ENCODE data around the gene HERC2. TPM values are rescaled to one million over a fixed set of nuclear protein-coding genes. Genes with fewer than 3 reads are reported as not detected.
A peak's percentile ranks its signal among the peaks of the same experiment; 100 is the strongest.
"Not testable (repeated sequence)": the region's sequence is repeated elsewhere in the genome, so short reads cannot be mapped to it uniquely, and the experiment has no call there.

The HERC2 gene
- total and polyA plus RNA-seq, 4 experiments from 2014 or later: 3.4 to 55.1 (median 28.9) TPM

DNA sequence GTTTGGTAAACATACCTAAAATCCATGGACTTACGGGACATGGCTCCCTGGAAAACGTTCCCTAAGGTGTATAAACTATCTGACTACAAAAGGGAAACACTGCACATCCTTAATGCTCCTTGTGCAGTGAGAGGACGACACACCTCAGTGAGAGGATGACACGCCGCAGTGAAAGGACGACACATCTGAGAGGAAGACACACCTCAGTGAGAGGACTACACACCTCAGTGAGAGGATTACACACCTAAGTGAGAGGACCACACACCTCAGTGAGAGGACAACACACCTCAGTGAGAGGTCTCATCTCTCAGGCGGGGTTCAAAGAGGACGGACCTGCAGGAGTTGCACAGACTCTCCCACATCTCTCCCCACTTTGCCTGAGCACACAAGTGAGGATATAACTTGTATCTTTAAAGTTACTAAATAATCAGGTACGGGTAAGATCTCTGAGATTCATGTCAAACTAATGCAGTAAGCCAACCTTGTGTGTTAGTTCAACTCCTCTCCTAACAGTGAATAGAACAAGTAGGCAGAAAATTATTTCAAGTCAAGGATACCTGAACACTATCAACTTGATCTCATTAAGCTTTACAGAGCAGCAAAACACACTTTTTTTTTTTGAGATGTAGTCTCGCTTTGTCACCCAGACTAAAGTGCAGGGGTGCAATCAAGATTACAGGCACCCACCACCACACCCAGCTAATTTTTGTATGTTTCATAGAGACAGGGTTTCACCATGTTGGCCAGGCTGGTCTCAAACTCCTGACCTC lies 32.1 kb downstream of the HERC2 start:
- H3K4me3 Mint-ChIP-seq: no peak overlapping the region
- DNase-seq: no peak
- no peak overlapping the region for H3K4me3 ChIP-seq (ENCODE audit: low read length in 2 of 2)
- H3K27ac ChIP-seq (ENCODE audit: low read depth, low read length): no peak overlapping the region
- H3K27me3 Mint-ChIP-seq: no peaks in the 10 kb centered on the region
- H3K9me3 Mint-ChIP-seq: peaks cover 0 to 13% (median 0%) of the 10 kb centered on the region in 8 donors
- peaks cover 4% of the 10 kb centered on the region for H3K36me3 ChIP-seq (ENCODE audit: insufficient read depth, low read length)
- H3K27me3 ChIP-seq (ENCODE audit: insufficient read depth, low read length): no peaks in the 10 kb centered on the region
- H3K4me1 Mint-ChIP-seq: peaks cover 3 to 13% (median 7%) of the 10 kb centered on the region in 4 donors
- ChIA-PET POLR2A (ENCODE audit: partially characterized antibody) (no interaction called here), CTCF (ENCODE audit: partially characterized antibody) (no interaction called here)
- H3K4me1 ChIP-seq (ENCODE audit: insufficient read depth, low read length): no peaks in the 10 kb centered on the region
- intact Hi-C loops (cut with micrococcal nuclease): no loop called here
- H3K36me3 Mint-ChIP-seq: peaks cover 56 to 67% of the 10 kb centered on the region in 2 donors
- H3K27ac Mint-ChIP-seq: no peak overlapping the region
- no peaks in the 10 kb centered on the region for H3K9me3 ChIP-seq (ENCODE audit: control insufficient read depth in 1 of 2, low read length in 2 of 2)

DNA sequence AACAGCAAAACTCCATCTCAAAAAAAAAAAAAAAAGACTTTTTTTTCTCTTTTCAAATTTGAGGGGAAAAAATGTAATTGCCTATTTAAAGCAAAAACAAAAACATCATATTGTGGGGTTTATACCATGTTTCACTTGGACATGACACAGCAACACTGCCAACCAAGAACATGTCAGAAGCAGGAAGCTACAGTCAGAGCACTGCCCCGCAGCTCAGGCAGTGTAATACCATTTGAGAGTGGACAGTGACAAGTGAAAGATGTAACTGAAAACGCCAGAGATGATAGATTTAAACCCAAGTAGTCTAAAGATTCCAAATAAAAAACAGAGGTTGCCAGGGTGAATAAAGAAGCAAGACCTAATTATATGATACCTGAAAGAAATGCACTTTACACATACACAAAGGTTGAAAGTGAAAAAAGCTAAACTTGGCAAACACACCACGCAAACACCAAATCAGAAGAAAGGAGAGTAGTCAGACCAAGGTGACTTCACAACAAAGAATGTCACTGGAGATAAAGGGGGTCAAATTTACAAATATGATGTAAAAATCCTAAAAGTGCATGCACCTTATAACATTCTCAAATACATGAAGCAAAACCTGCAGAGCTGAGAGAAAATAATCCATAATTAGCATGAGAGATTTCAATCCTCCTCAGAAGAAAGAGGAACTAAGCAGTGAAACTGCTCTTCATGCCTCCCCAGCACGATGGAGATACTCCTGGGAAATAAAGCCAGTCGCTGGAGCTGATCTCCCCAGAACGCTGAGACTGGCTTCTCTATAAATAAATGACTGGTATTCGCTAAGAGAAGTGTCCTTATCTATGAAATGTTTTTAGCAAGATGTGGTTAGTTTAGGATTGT lies 32.9 kb downstream of the HERC2 start:
- POLR2A ChIA-PET (ENCODE audit: partially characterized antibody): not testable (repeated sequence)

DNA sequence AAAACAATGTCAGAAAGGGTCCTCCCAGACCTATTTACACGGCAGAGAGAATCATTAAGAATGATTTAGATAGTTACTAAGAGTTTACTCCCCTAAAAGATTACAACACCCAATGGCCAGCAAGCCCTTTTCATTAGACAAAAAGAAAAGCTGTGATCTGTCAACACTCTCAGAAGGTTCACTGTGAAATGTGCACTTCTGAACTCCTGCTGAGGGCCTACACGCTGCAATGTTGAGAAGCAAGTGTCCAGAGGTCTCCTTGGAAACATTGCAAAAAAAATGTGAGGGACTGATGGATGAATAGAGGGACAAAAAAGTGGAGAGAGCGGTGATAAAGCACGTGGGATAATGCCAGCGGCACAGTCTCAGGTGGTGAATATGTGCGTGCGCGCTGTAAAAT lies 35.3 kb downstream of the HERC2 start:
- H3K27ac Mint-ChIP-seq; CTCF ChIA-PET (ENCODE audit: partially characterized antibody); H3K27me3 Mint-ChIP-seq; H3K4me1 ChIP-seq (ENCODE audit: insufficient read depth, low read length); H3K27me3 ChIP-seq (ENCODE audit: insufficient read depth, low read length); intact Hi-C loops (cut with micrococcal nuclease); H3K4me3 Mint-ChIP-seq; H3K9me3 ChIP-seq (ENCODE audit: control insufficient read depth in 1 of 2, low read length in 2 of 2); H3K4me3 ChIP-seq (ENCODE audit: low read length in 2 of 2); H3K27ac ChIP-seq (ENCODE audit: low read depth, low read length); H3K36me3 ChIP-seq (ENCODE audit: insufficient read depth, low read length); POLR2A ChIA-PET (ENCODE audit: partially characterized antibody); DNase-seq: not testable (repeated sequence)
- peaks cover 52 to 73% of the 10 kb centered on the region in 2 donors for H3K36me3 Mint-ChIP-seq
- H3K4me1 Mint-ChIP-seq: peaks cover 0 to 12% (median 8%) of the 10 kb centered on the region in 4 donors
- H3K9me3 Mint-ChIP-seq: peaks cover 0 to 17% (median 4%) of the 10 kb centered on the region in 8 donors

More for the DNA sequence above, 32.9 kb downstream of the HERC2 start:
- intact Hi-C loops (cut with micrococcal nuclease); H3K4me3 ChIP-seq (ENCODE audit: low read length in 2 of 2); H3K9me3 ChIP-seq (ENCODE audit: control insufficient read depth in 1 of 2, low read length in 2 of 2); H3K27ac ChIP-seq (ENCODE audit: low read depth, low read length); H3K4me3 Mint-ChIP-seq; CTCF ChIA-PET (ENCODE audit: partially characterized antibody); H3K4me1 ChIP-seq (ENCODE audit: insufficient read depth, low read length); H3K27me3 ChIP-seq (ENCODE audit: insufficient read depth, low read length); H3K36me3 ChIP-seq (ENCODE audit: insufficient read depth, low read length); H3K27ac Mint-ChIP-seq; H3K27me3 Mint-ChIP-seq; DNase-seq: not testable (repeated sequence)
- H3K4me1 Mint-ChIP-seq: peaks cover 3 to 14% (median 7%) of the 10 kb centered on the region in 4 donors
- peaks cover 51 to 73% of the 10 kb centered on the region in 2 donors for H3K36me3 Mint-ChIP-seq
- peaks cover 0 to 13% (median 0%) of the 10 kb centered on the region in 8 donors for H3K9me3 Mint-ChIP-seq

DNA sequence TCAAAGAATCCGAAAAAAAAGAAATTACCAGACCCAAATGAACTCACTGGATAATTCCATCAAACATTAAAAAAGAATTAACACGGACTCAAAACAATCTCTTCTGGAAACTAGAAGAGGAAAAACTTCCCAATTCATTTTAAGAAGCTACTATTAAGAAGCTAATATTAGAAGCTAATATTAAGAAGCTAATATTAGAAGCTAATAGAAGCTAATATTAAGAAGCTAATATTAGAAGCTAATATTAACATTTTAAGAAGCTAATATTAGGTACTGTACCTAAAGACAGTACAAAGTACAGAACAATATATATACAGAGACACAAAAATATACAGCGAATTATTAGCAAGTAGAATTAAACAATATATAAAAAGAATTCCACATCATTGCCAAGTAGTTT lies 35.9 kb downstream of the HERC2 start:
- Histone ChIP-seq H3K27ac (ENCODE audit: low read depth, low read length) (no peak overlapping the region), H3K36me3 (ENCODE audit: insufficient read depth, low read length) (peaks cover 2% of the 10 kb centered on the region), H3K9me3 (ENCODE audit: control insufficient read depth in 1 of 2, low read length in 2 of 2) (no peaks in the 10 kb centered on the region), H3K4me1 (ENCODE audit: insufficient read depth, low read length) (no peaks in the 10 kb centered on the region), H3K4me3 (ENCODE audit: low read length in 2 of 2) (no peak overlapping the region), H3K27me3 (ENCODE audit: insufficient read depth, low read length) (no peaks in the 10 kb centered on the region)
- ChIA-PET CTCF (ENCODE audit: partially characterized antibody) (no interaction called here), POLR2A (ENCODE audit: partially characterized antibody) (no interaction called here)
- peaks cover 55 to 70% of the 10 kb centered on the region in 2 donors for H3K36me3 Mint-ChIP-seq
- no peak overlapping the region for H3K4me3 Mint-ChIP-seq
- no peaks in the 10 kb centered on the region for H3K27me3 Mint-ChIP-seq
- H3K27ac Mint-ChIP-seq: peak overlapping the region in 1 of 7 donors; percentile 43
- peaks cover 0 to 12% (median 8%) of the 10 kb centered on the region in 4 donors for H3K4me1 Mint-ChIP-seq
- no peak for DNase-seq
- intact Hi-C loops (cut with micrococcal nuclease): no loop called here
- H3K9me3 Mint-ChIP-seq: peaks cover 0 to 17% (median 4%) of the 10 kb centered on the region in 8 donors

DNA sequence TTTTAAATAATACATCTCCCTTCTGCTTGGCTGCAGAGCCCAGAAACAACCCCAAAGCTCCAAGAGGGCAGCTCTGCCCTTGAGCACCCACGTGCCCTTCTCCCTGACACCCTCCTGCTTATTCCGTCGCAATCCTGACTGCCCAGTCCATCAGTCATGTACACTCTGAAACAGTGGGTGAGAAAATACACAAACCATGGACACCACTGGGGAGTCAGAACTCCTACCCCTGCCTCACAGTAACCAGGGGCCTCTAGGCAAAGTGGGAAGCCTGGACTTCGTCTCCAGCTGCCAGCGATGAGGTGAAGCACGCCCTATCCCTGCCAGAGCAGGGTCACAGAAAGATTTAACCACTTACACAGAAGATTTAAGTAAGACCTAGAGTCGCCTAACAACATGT lies 40.1 kb downstream of the HERC2 start:
- Mint-ChIP-seq H3K27ac (peak overlapping the region in 1 of 7 donors; percentile 61), H3K9me3 (peaks cover 0 to 6% (median 4%) of the 10 kb centered on the region in 8 donors), H3K27me3 (no peaks in the 10 kb centered on the region), H3K4me1 (peaks cover 0 to 8% (median 6%) of the 10 kb centered on the region in 4 donors), H3K36me3 (peaks cover 51 to 63% of the 10 kb centered on the region in 2 donors), H3K4me3 (no peak overlapping the region)
- Histone ChIP-seq H3K27me3 (ENCODE audit: insufficient read depth, low read length) (no peaks in the 10 kb centered on the region), H3K9me3 (ENCODE audit: control insufficient read depth in 1 of 2, low read length in 2 of 2) (no peaks in the 10 kb centered on the region), H3K4me3 (ENCODE audit: low read length in 2 of 2) (no peak overlapping the region), H3K4me1 (ENCODE audit: insufficient read depth, low read length) (no peaks in the 10 kb centered on the region), H3K36me3 (ENCODE audit: insufficient read depth, low read length) (peaks cover 5% of the 10 kb centered on the region), H3K27ac (ENCODE audit: low read depth, low read length) (no peak overlapping the region)
- POLR2A ChIA-PET (ENCODE audit: partially characterized antibody): no interaction called here
- DNase-seq: no peak
- intact Hi-C loops (cut with micrococcal nuclease): no loop called here
- CTCF ChIA-PET (ENCODE audit: partially characterized antibody): no interaction called here

- H3K27me3 Mint-ChIP-seq: no peaks in the 10 kb centered on the region
- intact Hi-C loops (cut with micrococcal nuclease): no loop called here
Measured at GRCh38 chr15:28274635-28275034, 47.3 kb downstream of the HERC2 start.

DNA sequence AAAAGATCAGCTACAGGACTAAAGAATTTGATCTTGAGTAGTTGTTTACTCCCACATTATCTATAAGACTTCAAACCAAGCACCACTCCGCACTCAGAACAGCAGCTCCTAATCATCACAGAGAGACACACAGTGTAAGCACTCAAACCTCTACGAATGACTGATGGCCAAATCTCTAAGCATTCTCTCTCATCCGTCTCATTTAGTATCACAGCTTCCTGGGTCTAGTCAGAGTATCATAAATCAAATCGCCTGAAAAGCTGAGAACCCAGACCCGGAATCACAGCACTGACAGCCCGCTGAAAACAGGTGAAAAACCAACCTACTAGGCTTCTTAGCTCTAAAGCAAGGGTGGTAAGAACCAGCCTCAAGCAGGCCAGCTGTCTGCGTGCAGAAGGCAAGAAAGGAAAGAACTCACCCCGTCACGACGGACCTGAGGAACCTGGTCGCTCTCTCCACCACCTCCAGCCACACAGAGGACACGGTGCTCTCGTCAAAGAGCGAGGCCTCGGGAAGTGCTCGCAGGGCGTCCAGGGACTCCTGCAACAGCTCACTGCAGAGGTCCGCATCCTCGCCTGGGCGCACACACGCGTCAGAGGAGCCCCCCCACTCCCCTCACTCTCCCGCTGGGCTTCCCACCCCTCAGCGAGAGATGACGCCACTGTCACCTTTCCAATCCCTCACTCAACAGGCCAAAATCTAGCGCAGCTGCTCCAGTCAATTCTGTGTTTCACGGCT lies 47.9 kb downstream of the HERC2 start:
- no peak overlapping the region for H3K4me3 ChIP-seq (ENCODE audit: low read length in 2 of 2)
- intact Hi-C loops (cut with micrococcal nuclease): no loop called here

More at GRCh38 chr15:28274635-28275034, 47.3 kb downstream of the HERC2 start:
- no peak overlapping the region for H3K4me3 ChIP-seq (ENCODE audit: low read length in 2 of 2)
- no peak overlapping the region for H3K4me3 Mint-ChIP-seq
- no peaks in the 10 kb centered on the region for H3K27me3 ChIP-seq (ENCODE audit: insufficient read depth, low read length)
- peaks cover 46 to 50% of the 10 kb centered on the region in 2 donors for H3K36me3 Mint-ChIP-seq
- ChIA-PET CTCF (ENCODE audit: partially characterized antibody) (no interaction called here), POLR2A (ENCODE audit: partially characterized antibody) (no interaction called here)
- H3K4me1 ChIP-seq (ENCODE audit: insufficient read depth, low read length): no peaks in the 10 kb centered on the region
- H3K27ac Mint-ChIP-seq: no peak overlapping the region
- no peaks in the 10 kb centered on the region for H3K9me3 Mint-ChIP-seq
- H3K36me3 ChIP-seq (ENCODE audit: insufficient read depth, low read length): peaks cover 21% of the 10 kb centered on the region
- peaks cover 0 to 3% (median 1%) of the 10 kb centered on the region in 4 donors for H3K4me1 Mint-ChIP-seq
- no peak for DNase-seq
- no peaks in the 10 kb centered on the region for H3K9me3 ChIP-seq (ENCODE audit: control insufficient read depth in 1 of 2, low read length in 2 of 2)
- no peak overlapping the region for H3K27ac ChIP-seq (ENCODE audit: low read depth, low read length)

More for the DNA sequence above, 47.9 kb downstream of the HERC2 start:
- Histone ChIP-seq H3K27me3 (ENCODE audit: insufficient read depth, low read length) (no peaks in the 10 kb centered on the region), H3K9me3 (ENCODE audit: control insufficient read depth in 1 of 2, low read length in 2 of 2) (no peaks in the 10 kb centered on the region), H3K27ac (ENCODE audit: low read depth, low read length) (no peak overlapping the region), H3K4me1 (ENCODE audit: insufficient read depth, low read length) (no peaks in the 10 kb centered on the region), H3K36me3 (ENCODE audit: insufficient read depth, low read length) (peaks cover 24% of the 10 kb centered on the region)
- ChIA-PET CTCF (ENCODE audit: partially characterized antibody) (no interaction called here), POLR2A (ENCODE audit: partially characterized antibody) (no interaction called here)
- peak overlapping the region in 1 of 7 donors; percentile 47 for H3K27ac Mint-ChIP-seq
- no peak for DNase-seq
- no peaks in the 10 kb centered on the region for H3K27me3 Mint-ChIP-seq
- H3K36me3 Mint-ChIP-seq: peaks cover 45 to 53% of the 10 kb centered on the region in 2 donors
- H3K9me3 Mint-ChIP-seq: no peaks in the 10 kb centered on the region
- no peak overlapping the region for H3K4me3 Mint-ChIP-seq
- peaks cover 0 to 3% (median 1%) of the 10 kb centered on the region in 4 donors for H3K4me1 Mint-ChIP-seq
